H9 (cell line): Measurements from ENCODE around the gene SEMA7A. TPM values are rescaled to one million over a fixed set of nuclear protein-coding genes. Genes with fewer than 3 reads are reported as not detected.

ENCODE experiments used
- DNase-seq: peaks from one replicate; pipeline ENCODE4 v3.0.0-alpha.2; 2017
- H2AFZ ChIP-seq: one replicate; pipeline ENCODE4 v1.6.1; 2013; ENCODE audit warnings: mild to moderate bottlenecking, low read length, control low read depth, moderate library complexity
- H2AK5ac ChIP-seq: 2 replicates; pipeline ENCODE4 v1.6.1; 2013; ENCODE audit warnings: low read length, control low read depth, mixed read lengths; ENCODE audit not compliant: insufficient read length
- H2BK120ac ChIP-seq: one replicate; pipeline ENCODE4 v1.6.1; 2013; ENCODE audit warnings: low read depth, mild to moderate bottlenecking, low read length, control low read depth, inconsistent platforms; ENCODE audit not compliant: poor library complexity, severe bottlenecking
- H2BK12ac ChIP-seq: 2 replicates; pipeline ENCODE4 v1.6.1; 2013; ENCODE audit warnings: low read length, control low read depth, mixed read lengths, low read depth; ENCODE audit not compliant: insufficient read length
- H2BK15ac ChIP-seq: 2 replicates; pipeline ENCODE4 v1.6.1; 2013; ENCODE audit warnings: low read depth, low read length, control low read depth
- H2BK20ac ChIP-seq: one replicate; pipeline ENCODE4 v1.6.1; 2013; ENCODE audit warnings: low read depth, mild to moderate bottlenecking, low read length, control low read depth, inconsistent platforms; ENCODE audit not compliant: poor library complexity, severe bottlenecking
- H2BK5ac ChIP-seq: 2 replicates; pipeline ENCODE4 v1.6.1; 2013; ENCODE audit warnings: low read length, control low read depth, mixed read lengths; ENCODE audit not compliant: insufficient read length
- H3K14ac ChIP-seq: 2 replicates; pipeline ENCODE4 v1.6.1; 2013; ENCODE audit warnings: low read length, control low read depth; ENCODE audit not compliant: insufficient read depth
- H3K18ac ChIP-seq: 2 replicates; pipeline ENCODE4 v1.6.1; 2013; ENCODE audit warnings: low read depth, mild to moderate bottlenecking, mixed read lengths, low read length, control low read depth; ENCODE audit not compliant: insufficient read length
- H3K23ac ChIP-seq: 2 replicates; pipeline ENCODE4 v1.6.1; 2013; ENCODE audit warnings: low read length, control low read depth, mixed read lengths, low read depth; ENCODE audit not compliant: insufficient read length
- H3K23me2 ChIP-seq: 2 replicates; pipeline ENCODE4 v1.6.1; 2013; ENCODE audit warnings: low read depth, mild to moderate bottlenecking, mixed read lengths, low read length, control low read depth; ENCODE audit not compliant: insufficient read length, poor library complexity, severe bottlenecking
- H3K27ac ChIP-seq: 2 replicates; pipeline ENCODE4 v1.5.1; 2013; ENCODE audit warnings: low read length, control low read depth, mixed read lengths, low read depth; ENCODE audit not compliant: insufficient read length
- H3K27me3 ChIP-seq: 2 replicates; pipeline ENCODE4 v1.6.1; 2013; ENCODE audit warnings: low read length, control low read depth, inconsistent platforms; ENCODE audit not compliant: insufficient read depth
- H3K4ac ChIP-seq: 2 replicates; pipeline ENCODE4 v1.6.1; 2013; ENCODE audit warnings: low read depth, mild to moderate bottlenecking, control low read depth, inconsistent platforms, low read length, moderate library complexity
- H3K4me1 ChIP-seq: 2 replicates; pipeline ENCODE4 v1.6.1; 2013; ENCODE audit warnings: low read length, control low read depth, inconsistent platforms; ENCODE audit not compliant: insufficient read depth
- H3K4me2 ChIP-seq: 2 replicates; pipeline ENCODE4 v1.6.1; 2013; ENCODE audit warnings: low read length, control low read depth, mixed read lengths; ENCODE audit not compliant: insufficient read length, insufficient read depth
- H3K56ac ChIP-seq: 2 replicates; pipeline ENCODE4 v1.6.1; 2013; ENCODE audit warnings: low read depth, mild to moderate bottlenecking, mixed read lengths, low read length, control low read depth; ENCODE audit not compliant: insufficient read length
- H3K79me1 ChIP-seq: 2 replicates; pipeline ENCODE4 v1.6.1; 2013; ENCODE audit warnings: low read depth, mild to moderate bottlenecking, moderate library complexity, low read length, control low read depth, inconsistent platforms; ENCODE audit not compliant: insufficient read depth, poor library complexity, severe bottlenecking
- H3K79me2 ChIP-seq: 2 replicates; pipeline ENCODE4 v1.6.1; 2013; ENCODE audit warnings: low read length, control low read depth, inconsistent platforms; ENCODE audit not compliant: insufficient read depth
- H3K9ac ChIP-seq: 2 replicates; pipeline ENCODE4 v1.6.1; 2013; ENCODE audit warnings: low read length, control low read depth, mixed read lengths; ENCODE audit not compliant: insufficient read length; ENCODE audit errors: extremely low read depth
- H3K9me3 ChIP-seq: one replicate; pipeline ENCODE4 v1.6.1; 2013; ENCODE audit warnings: low read depth, low read length, inconsistent platforms; ENCODE audit not compliant: control insufficient read depth
- H3T11ph ChIP-seq: one replicate; pipeline ENCODE4 v1.6.1; 2013; ENCODE audit warnings: mild to moderate bottlenecking, low read length, control low read depth, inconsistent platforms
- H4K20me1 ChIP-seq: one replicate; pipeline ENCODE4 v1.6.1; 2013; ENCODE audit not compliant: control insufficient read depth, insufficient read length, insufficient read depth
- H4K5ac ChIP-seq: 2 replicates; pipeline ENCODE4 v1.6.1; 2013; ENCODE audit warnings: low read depth, mild to moderate bottlenecking, mixed read lengths, low read length, control low read depth; ENCODE audit not compliant: insufficient read length
- H4K8ac ChIP-seq: replicated peaks from 2 replicates; pipeline ENCODE4 v1.6.1; 2013; ENCODE audit warnings: low read length, control low read depth, mixed read lengths, low read depth; ENCODE audit not compliant: insufficient read length
- H4K91ac ChIP-seq: 2 replicates; pipeline ENCODE4 v1.6.1; 2013; ENCODE audit warnings: low read depth, mild to moderate bottlenecking, moderate library complexity, mixed read lengths, low read length, control low read depth; ENCODE audit not compliant: insufficient read length
- H3K27ac Mint-ChIP-seq, 3 experiments: 2 replicates in 2 of 3; 3 replicates in 1 of 3; pipeline ENCODE4 v1.8.0; 2020 to 2021; ENCODE audit warnings: mixed read lengths in 3 of 3, mild to moderate bottlenecking in 1 of 3, moderate library complexity in 1 of 3
- H3K27me3 Mint-ChIP-seq: 2 replicates; pipeline ENCODE4 v1.8.0; 2021; ENCODE audit warnings: low read depth, mild to moderate bottlenecking, moderate library complexity, mixed read lengths
- H3K36me3 Mint-ChIP-seq, 3 experiments: 2 replicates in 2 of 3; 3 replicates in 1 of 3; pipeline ENCODE4 v1.8.0; 2020 to 2021; ENCODE audit warnings: low read depth in 3 of 3, mixed read lengths in 3 of 3; ENCODE audit not compliant: insufficient read depth in 1 of 3
- H3K4me1 Mint-ChIP-seq, 2 experiments: 2 replicates each; pipeline ENCODE4 v1.8.0; 2020; ENCODE audit warnings: mixed read lengths in 2 of 2
- H3K4me3 Mint-ChIP-seq, 2 experiments: 2 replicates in 1 of 2; 3 replicates in 1 of 2; pipeline ENCODE4 v1.8.0; 2020 to 2021; ENCODE audit warnings: mild to moderate bottlenecking in 2 of 2, mixed read lengths in 2 of 2, moderate library complexity in 1 of 2
- H3K9me3 Mint-ChIP-seq, 2 experiments: 2 replicates in 1 of 2; 3 replicates in 1 of 2; pipeline ENCODE4 v1.8.0; 2020; ENCODE audit warnings: mild to moderate bottlenecking in 2 of 2, mixed read lengths in 2 of 2, moderate library complexity in 1 of 2
- WGBS: extraction: QIAGEN DNeasy Blood & Tissue Kit; methylation state at CpG from one replicate; pipeline ENCODE4 v1.1.7; 2013; ENCODE audit warnings: missing lambda C conversion rate, low lambda C conversion rate, mixed read lengths; ENCODE audit not compliant: insufficient read length; ENCODE audit errors: extremely low coverage; 5-methylcytosine and 5-hydroxymethylcytosine counted together
- total RNA-seq: library from RNA; stranded (reverse); gene quantifications from 2 replicates; pipeline ENCODE4 v1.2.1, GENCODE V29; 2021
- TF ChIP-seq, protein P1 (sequence below): fragments of 200-600 bp; sonication (generic); conservative IDR thresholded peaks from 3 replicates; pipeline ENCODE4 v1.8.0; 2021; ENCODE audit warnings: antibody characterized with exemption, mild to moderate bottlenecking

SEMA7A gene
- total RNA-seq, 1 experiment from 2014 or later = 5.7 TPM

DNA sequence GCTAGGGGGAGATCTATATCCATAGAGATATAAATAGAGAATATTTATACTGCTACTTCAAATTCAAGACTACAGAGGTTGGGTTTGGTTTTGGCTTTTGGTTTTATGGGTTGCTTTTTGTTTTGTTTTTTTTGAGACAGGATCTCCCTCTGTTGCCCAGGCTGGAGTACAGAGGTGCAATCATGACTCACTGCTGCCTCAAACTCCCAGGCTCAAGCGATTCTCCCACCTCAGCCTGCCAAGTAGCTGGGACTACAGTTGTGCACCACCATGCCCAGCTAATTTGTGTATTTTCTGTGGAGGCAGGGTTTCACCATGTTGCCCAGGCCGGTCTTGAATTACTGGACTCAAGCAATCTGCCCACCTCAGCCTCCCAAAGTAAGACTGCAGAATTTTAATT is 31.1 kb upstream of the SEMA7A start:
- no peaks in the 10 kb centered on the region for H3K27me3 ChIP-seq
- H3K9me3 ChIP-seq = no peaks in the 10 kb centered on the region
- H2BK5ac ChIP-seq = no peak overlapping the region
- H3K23ac ChIP-seq = no peak overlapping the region
- H3K9ac ChIP-seq = no peak overlapping the region
- WGBS = no CpG with 5 or more reads among the region's 2 CpGs
- H4K8ac ChIP-seq = no peak overlapping the region
- no peaks in the 10 kb centered on the region for H3K79me2 ChIP-seq
- H3K4me2 ChIP-seq = no peak overlapping the region
- no peak overlapping the region for H3K14ac ChIP-seq
- no peak overlapping the region for H3K4ac ChIP-seq
- no peaks in the 10 kb centered on the region for H3K27me3 Mint-ChIP-seq
- H2BK15ac ChIP-seq = no peak overlapping the region
- no peak overlapping the region for H3K27ac ChIP-seq
- H2AFZ ChIP-seq = no peak overlapping the region
- TF ChIP-seq, protein P1, sequence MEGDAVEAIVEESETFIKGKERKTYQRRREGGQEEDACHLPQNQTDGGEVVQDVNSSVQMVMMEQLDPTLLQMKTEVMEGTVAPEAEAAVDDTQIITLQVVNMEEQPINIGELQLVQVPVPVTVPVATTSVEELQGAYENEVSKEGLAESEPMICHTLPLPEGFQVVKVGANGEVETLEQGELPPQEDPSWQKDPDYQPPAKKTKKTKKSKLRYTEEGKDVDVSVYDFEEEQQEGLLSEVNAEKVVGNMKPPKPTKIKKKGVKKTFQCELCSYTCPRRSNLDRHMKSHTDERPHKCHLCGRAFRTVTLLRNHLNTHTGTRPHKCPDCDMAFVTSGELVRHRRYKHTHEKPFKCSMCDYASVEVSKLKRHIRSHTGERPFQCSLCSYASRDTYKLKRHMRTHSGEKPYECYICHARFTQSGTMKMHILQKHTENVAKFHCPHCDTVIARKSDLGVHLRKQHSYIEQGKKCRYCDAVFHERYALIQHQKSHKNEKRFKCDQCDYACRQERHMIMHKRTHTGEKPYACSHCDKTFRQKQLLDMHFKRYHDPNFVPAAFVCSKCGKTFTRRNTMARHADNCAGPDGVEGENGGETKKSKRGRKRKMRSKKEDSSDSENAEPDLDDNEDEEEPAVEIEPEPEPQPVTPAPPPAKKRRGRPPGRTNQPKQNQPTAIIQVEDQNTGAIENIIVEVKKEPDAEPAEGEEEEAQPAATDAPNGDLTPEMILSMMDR = no peak
- no peak for DNase-seq
- H3K79me1 ChIP-seq = no peaks in the 10 kb centered on the region
- H3K18ac ChIP-seq = no peak overlapping the region
- H4K5ac ChIP-seq = no peak overlapping the region
- peaks cover 39 to 53% (median 41%) of the 10 kb centered on the region in 3 experiments for H3K36me3 Mint-ChIP-seq
- no peak overlapping the region for H3K56ac ChIP-seq
- H2BK120ac ChIP-seq = no peak overlapping the region
- no peak overlapping the region for H4K91ac ChIP-seq
- no peak overlapping the region for H2BK20ac ChIP-seq
- H3K27ac Mint-ChIP-seq = no peak overlapping the region
- H2AK5ac ChIP-seq = no peak overlapping the region
- peaks cover 11% of the 10 kb centered on the region in 2 experiments for H3K9me3 Mint-ChIP-seq
- H4K20me1 ChIP-seq = no peaks in the 10 kb centered on the region
- H3K4me3 Mint-ChIP-seq = no peak overlapping the region
- H3K4me1 Mint-ChIP-seq = peaks cover 22 to 25% of the 10 kb centered on the region in 2 experiments
- no peak overlapping the region for H3T11ph ChIP-seq
- H3K23me2 ChIP-seq = peaks cover 11% of the 10 kb centered on the region
- H3K4me1 ChIP-seq = no peaks in the 10 kb centered on the region
- no peak overlapping the region for H2BK12ac ChIP-seq
